Measurements from ENCODE around the gene TMEM26. TPM values are rescaled to one million over a fixed set of nuclear protein-coding genes. Genes with fewer than 3 reads are reported as not detected.

The TMEM26 gene
- total RNA-seq, 1 experiment from 2014 or later = not detected

DNA sequence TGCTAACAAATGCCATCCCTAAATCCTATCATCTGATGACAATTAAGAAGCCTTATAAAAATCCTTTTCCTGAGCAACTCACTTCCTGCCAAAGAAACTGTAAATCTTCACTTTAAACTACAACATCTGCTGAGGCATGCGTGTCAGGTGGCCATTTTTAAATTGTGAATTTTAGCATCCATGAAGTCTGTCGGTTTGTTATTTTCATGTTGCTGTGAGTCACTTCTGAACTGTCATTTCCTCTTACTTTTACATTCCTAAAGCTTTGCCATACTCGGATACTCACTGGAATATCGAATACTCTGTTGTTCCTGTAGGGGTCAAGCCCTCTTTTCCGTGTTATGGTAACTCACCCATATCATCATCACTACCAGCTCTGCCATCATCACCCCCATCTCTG, 34.3 kb upstream of the TMEM26 start:
- no peak for TF ChIP-seq EZH2 (IDR thresholded peaks at IDR 0.05; ENCODE audit: low read depth)
- TF ChIP-seq, protein P1, sequence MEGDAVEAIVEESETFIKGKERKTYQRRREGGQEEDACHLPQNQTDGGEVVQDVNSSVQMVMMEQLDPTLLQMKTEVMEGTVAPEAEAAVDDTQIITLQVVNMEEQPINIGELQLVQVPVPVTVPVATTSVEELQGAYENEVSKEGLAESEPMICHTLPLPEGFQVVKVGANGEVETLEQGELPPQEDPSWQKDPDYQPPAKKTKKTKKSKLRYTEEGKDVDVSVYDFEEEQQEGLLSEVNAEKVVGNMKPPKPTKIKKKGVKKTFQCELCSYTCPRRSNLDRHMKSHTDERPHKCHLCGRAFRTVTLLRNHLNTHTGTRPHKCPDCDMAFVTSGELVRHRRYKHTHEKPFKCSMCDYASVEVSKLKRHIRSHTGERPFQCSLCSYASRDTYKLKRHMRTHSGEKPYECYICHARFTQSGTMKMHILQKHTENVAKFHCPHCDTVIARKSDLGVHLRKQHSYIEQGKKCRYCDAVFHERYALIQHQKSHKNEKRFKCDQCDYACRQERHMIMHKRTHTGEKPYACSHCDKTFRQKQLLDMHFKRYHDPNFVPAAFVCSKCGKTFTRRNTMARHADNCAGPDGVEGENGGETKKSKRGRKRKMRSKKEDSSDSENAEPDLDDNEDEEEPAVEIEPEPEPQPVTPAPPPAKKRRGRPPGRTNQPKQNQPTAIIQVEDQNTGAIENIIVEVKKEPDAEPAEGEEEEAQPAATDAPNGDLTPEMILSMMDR (conservative IDR thresholded peaks at IDR 0.05) = no peak
- Histone ChIP-seq H3K9me3 (ENCODE audit: insufficient read depth, low read depth) (no peaks in the 10 kb centered on the region), H2AFZ (no peak overlapping the region), H3K4me2 (no peak overlapping the region), H3K9me2 (ENCODE audit: insufficient read depth) (peaks cover 8% of the 10 kb centered on the region; the same call in 1 of the 2 replicates), H3K4me1 (replicated peaks; ENCODE audit: insufficient read depth) (0 out of 2 replicates have a peak, but pooled peaks cover 7% of the 10 kb centered on the region), H3F3A (ENCODE audit: insufficient read depth, low read depth) (no peaks in the 10 kb centered on the region), H3K79me2 (ENCODE audit: low read depth) (no peaks in the 10 kb centered on the region), H3K36me3 (ENCODE audit: low read depth) (no peaks in the 10 kb centered on the region), H4K20me1 (ENCODE audit: insufficient read depth) (no peaks in the 10 kb centered on the region), H3K4me3 (no peak overlapping the region), H3K27me3 (ENCODE audit: insufficient read depth, low read depth) (no peaks in the 10 kb centered on the region), H3K27ac (no peak overlapping the region)
- no peak for DNase-seq
- BruUV-seq (replicated peaks) = no TSS peak
- CTCF ChIA-PET = no interaction called here
- POLR2A ChIA-PET (ENCODE audit: unreplicated experiment) = no interaction called here
- intact Hi-C loops (cut with micrococcal nuclease; ENCODE audit: unreplicated experiment) = no loop called here

DNA sequence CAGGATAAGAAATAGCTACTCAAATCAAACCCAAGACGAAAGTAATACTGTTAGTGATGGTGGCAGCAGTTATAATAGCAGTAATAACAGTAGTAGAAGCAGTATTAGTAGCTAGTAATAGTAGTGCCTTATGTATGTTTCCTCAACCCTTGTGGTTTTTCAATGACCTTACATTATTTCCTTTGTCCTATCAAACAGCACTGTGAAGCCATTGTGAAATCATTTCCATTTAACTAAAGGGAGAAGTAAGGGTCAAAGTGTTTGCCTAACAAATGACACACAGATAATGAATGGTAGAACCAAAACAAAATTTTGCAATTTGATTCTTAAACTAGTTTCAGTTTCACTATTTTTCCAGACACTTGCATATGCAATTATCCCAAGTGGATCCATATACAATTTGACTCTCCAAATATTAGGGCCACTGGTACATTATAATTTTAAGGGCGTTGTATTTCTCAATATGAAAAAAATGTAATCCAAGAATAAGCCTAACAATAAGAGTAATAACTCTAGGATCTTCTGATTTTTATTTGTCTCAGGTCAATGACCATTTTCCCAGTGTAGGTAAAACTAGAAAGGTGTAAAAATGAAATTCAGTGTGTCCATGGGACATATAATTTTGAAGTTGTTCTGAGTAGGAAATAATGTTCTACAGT, 33.7 kb upstream of the TMEM26 start:
- Histone ChIP-seq H3K4me2 (no peak overlapping the region; the same call in 1 of the 2 replicates), H3F3A (ENCODE audit: insufficient read depth, low read depth) (no peaks in the 10 kb centered on the region), H3K79me2 (ENCODE audit: low read depth) (no peaks in the 10 kb centered on the region), H3K36me3 (ENCODE audit: low read depth) (no peaks in the 10 kb centered on the region), H3K9me3 (ENCODE audit: insufficient read depth, low read depth) (no peaks in the 10 kb centered on the region), H3K9me2 (ENCODE audit: insufficient read depth) (peaks cover 8% of the 10 kb centered on the region; the same call in 1 of the 2 replicates), H3K27me3 (ENCODE audit: insufficient read depth, low read depth) (no peaks in the 10 kb centered on the region), H2AFZ (0 out of 2 replicates have a peak overlapping the region, but pooled peaks have one; percentile 17), H3K4me3 (no peak overlapping the region), H3K27ac (no peak overlapping the region), H4K20me1 (ENCODE audit: insufficient read depth) (no peaks in the 10 kb centered on the region), H3K4me1 (replicated peaks; ENCODE audit: insufficient read depth) (0 out of 2 replicates have a peak, but pooled peaks cover 7% of the 10 kb centered on the region)
- intact Hi-C loops (cut with micrococcal nuclease; ENCODE audit: unreplicated experiment) = no loop called here
- BruUV-seq (replicated peaks) = no TSS peak
- TF ChIP-seq, protein P1 (conservative IDR thresholded peaks at IDR 0.05) = no peak
- TF ChIP-seq EZH2 (IDR thresholded peaks at IDR 0.05; ENCODE audit: low read depth) = no peak
- CTCF ChIA-PET = no interaction called here
- POLR2A ChIA-PET (ENCODE audit: unreplicated experiment) = no interaction called here
- DNase-seq = peak in 1 of 2 experiments; percentile 34

DNA sequence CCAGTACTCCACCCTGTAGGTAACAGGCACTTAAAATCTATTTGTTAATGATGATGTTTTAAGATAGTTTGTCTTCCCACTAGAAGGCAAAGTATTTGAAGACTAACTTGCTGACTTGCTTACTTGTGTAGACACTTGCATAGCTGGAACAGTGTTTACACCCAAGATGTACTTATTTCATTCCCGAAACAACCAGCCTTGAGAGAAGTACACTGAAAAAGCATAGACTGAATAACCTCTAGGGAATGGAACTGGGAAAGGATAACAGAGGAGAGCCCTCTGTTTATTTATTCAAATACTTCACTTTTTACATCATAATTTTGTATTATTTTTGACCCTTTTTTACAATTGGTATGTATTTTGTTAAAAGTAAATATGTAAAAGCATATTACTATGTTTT, 33.1 kb upstream of the TMEM26 start:
- intact Hi-C loops (cut with micrococcal nuclease; ENCODE audit: unreplicated experiment) = no loop called here

More for the DNA sequence above, 33.1 kb upstream of the TMEM26 start:
- DNase-seq = no peak
- 0 out of 2 replicates have a peak overlapping the region, but pooled peaks have one; percentile 17 for H2AFZ ChIP-seq
- H3K4me3 ChIP-seq = no peak overlapping the region
- TF ChIP-seq, protein P1 (conservative IDR thresholded peaks at IDR 0.05) = no peak
- TF ChIP-seq EZH2 (IDR thresholded peaks at IDR 0.05; ENCODE audit: low read depth) = no peak
- no peaks in the 10 kb centered on the region for H4K20me1 ChIP-seq (ENCODE audit: insufficient read depth)
- ChIA-PET POLR2A (ENCODE audit: unreplicated experiment) (no interaction called here), CTCF (no interaction called here)
- H3K4me2 ChIP-seq = no peak overlapping the region
- no peaks in the 10 kb centered on the region for H3F3A ChIP-seq (ENCODE audit: insufficient read depth, low read depth)
- no peaks in the 10 kb centered on the region for H3K36me3 ChIP-seq (ENCODE audit: low read depth)
- H3K9me2 ChIP-seq (ENCODE audit: insufficient read depth) = peaks cover 8% of the 10 kb centered on the region; the same call in 1 of the 2 replicates
- no peaks in the 10 kb centered on the region for H3K27me3 ChIP-seq (ENCODE audit: insufficient read depth, low read depth)
- H3K4me1 ChIP-seq (replicated peaks; ENCODE audit: insufficient read depth) = 0 out of 2 replicates have a peak, but pooled peaks cover 7% of the 10 kb centered on the region
- no peak overlapping the region for H3K27ac ChIP-seq
- no peaks in the 10 kb centered on the region for H3K9me3 ChIP-seq (ENCODE audit: insufficient read depth, low read depth)
- H3K79me2 ChIP-seq (ENCODE audit: low read depth) = no peaks in the 10 kb centered on the region
- BruUV-seq (replicated peaks) = no TSS peak

Measured in PC-9 (cell line).